Karpas-422 (cell line): Measurements from ENCODE around the gene CTNNBIP1. TPM values are rescaled to one million over a fixed set of nuclear protein-coding genes. Genes with fewer than 3 reads are reported as not detected.

Experiments used
- DNase-seq: peaks from one replicate; pipeline ENCODE4 v3.0.0-alpha.2; 2015
- H2AFZ ChIP-seq: fragments of 200-600 bp; sonication (generic); 2 replicates; pipeline ENCODE4 v1.6.1; 2014; ENCODE audit warnings: antibody characterized with exemption, low read length, mixed read lengths
- H3K27ac ChIP-seq: fragments of 200-600 bp; sonication (generic); 2 replicates; pipeline ENCODE4 v1.5.1; 2014; ENCODE audit warnings: mild to moderate bottlenecking, low read length, moderate library complexity
- H3K27me3 ChIP-seq: fragments of 200-600 bp; sonication (generic); 2 replicates; pipeline ENCODE4 v1.6.1; 2014; ENCODE audit warnings: low read length, mixed read lengths
- H3K36me3 ChIP-seq: fragments of 200-600 bp; sonication (generic); 2 replicates; pipeline ENCODE4 v1.6.1; 2014; ENCODE audit warnings: low read length, mixed read lengths; ENCODE audit not compliant: insufficient read depth
- H3K4me1 ChIP-seq: fragments of 200-600 bp; sonication (generic); 2 replicates; pipeline ENCODE4 v1.6.1; 2014; ENCODE audit warnings: mild to moderate bottlenecking, low read length, mixed read lengths
- H3K4me2 ChIP-seq: fragments of 200-600 bp; sonication (generic); 2 replicates; pipeline ENCODE4 v1.6.1; 2014; ENCODE audit warnings: low read length, low read depth, mild to moderate bottlenecking; ENCODE audit not compliant: poor library complexity, severe bottlenecking
- H3K4me3 ChIP-seq: fragments of 200-600 bp; sonication (generic); 2 replicates; pipeline ENCODE4 v1.5.1; 2014; ENCODE audit warnings: mild to moderate bottlenecking, antibody characterized with exemption, low read length, mixed read lengths
- H3K79me2 ChIP-seq: fragments of 200-600 bp; sonication (generic); 2 replicates; pipeline ENCODE4 v1.6.1; 2014; ENCODE audit warnings: mild to moderate bottlenecking, low read length, mixed read lengths
- H3K9ac ChIP-seq: fragments of 200-600 bp; sonication (generic); 2 replicates; pipeline ENCODE4 v1.6.0; 2014; ENCODE audit warnings: low read length
- H3K9me2 ChIP-seq: fragments of 200-600 bp; sonication (generic), shearing (Covaris generic); replicated peaks from 2 replicates; pipeline ENCODE4 v1.6.0; 2014; ENCODE audit warnings: mild to moderate bottlenecking, low read length, moderate library complexity; ENCODE audit not compliant: insufficient read depth
- H3K9me3 ChIP-seq: fragments of 300-700, 200-600 bp; sonication (generic); 2 replicates; pipeline ENCODE4 v1.6.1; 2014; ENCODE audit warnings: low read length, mixed read lengths
- H4K20me1 ChIP-seq: fragments of 200-600 bp; sonication (generic); 2 replicates; pipeline ENCODE4 v1.6.1; 2014; ENCODE audit warnings: mild to moderate bottlenecking, antibody characterized with exemption, low read length, low read depth; ENCODE audit not compliant: insufficient read depth
- total RNA-seq: library from RNA; depleted of rRNA; stranded (reverse); fragments of >200 nt; shearing (Covaris generic); gene quantifications from 2 replicates; pipeline ENCODE4 v1.2.3, GENCODE V29; 2014; ENCODE audit warnings: low replicate concordance

Gene CTNNBIP1
- total RNA-seq, 1 experiment from 2014 or later: 4.2 TPM

DNA sequence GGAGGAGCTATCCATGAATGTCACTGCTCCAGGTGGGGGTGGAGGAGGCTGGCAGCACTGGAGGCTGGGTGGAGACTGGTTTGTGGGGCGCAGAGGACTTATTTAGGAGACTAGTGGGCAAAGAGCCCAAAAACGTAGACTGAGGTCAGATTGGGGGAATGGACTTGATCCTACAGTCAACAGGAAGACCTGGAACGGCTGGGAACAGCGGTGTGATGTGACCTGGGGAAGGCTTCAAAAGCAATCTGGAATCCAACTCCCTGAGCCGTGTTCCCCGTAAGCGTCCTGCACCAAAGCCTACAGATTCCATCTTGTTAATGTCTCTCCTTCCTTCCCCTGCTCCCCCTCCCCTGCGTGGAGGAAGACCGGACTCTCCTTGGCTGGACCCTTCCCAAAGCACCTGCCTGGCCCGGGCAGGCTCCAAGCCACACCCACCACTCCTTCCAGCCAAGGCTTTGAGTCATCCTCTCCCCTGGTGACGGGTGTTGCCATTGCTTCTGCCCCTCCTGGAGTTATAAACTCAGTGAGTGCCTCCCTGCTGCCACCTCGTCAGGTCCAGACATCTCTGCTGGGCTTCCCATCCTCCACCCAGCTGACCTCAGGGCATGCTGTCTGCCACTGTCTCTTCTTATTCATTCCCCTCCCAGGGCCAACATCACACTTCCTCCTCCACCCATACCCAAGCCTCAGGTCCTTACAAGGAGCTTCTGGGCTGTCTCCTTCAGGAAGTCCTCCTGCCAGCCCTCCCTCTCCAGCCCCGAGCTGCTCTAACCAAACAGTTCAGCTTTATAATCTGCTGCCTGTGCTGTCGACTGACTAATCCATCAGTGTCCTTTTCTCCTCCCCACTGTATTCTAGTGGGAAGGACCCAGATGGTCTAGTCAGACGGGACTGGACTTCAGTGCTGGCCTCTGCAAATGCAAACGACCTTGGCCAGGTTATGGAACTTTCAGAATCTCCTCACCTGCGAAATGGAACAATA lies 84.7 kb downstream of the CTNNBIP1 start:
- no peak overlapping the region for H3K9ac ChIP-seq
- H3K27ac ChIP-seq: no peak overlapping the region
- H3K4me3 ChIP-seq: no peak overlapping the region
- DNase-seq: peak; percentile 45
- no peaks in the 10 kb centered on the region for H3K9me3 ChIP-seq
- no peak overlapping the region for H3K4me2 ChIP-seq
- H3K79me2 ChIP-seq: peaks cover 28% of the 10 kb centered on the region
- no peaks in the 10 kb centered on the region; the same call in 1 of the 2 replicates for H3K36me3 ChIP-seq
- H3K9me2 ChIP-seq: no peaks in the 10 kb centered on the region
- H3K27me3 ChIP-seq: no peaks in the 10 kb centered on the region
- peaks cover 19% of the 10 kb centered on the region for H4K20me1 ChIP-seq
- H3K4me1 ChIP-seq: peaks cover 38% of the 10 kb centered on the region
- no peak overlapping the region for H2AFZ ChIP-seq

DNA sequence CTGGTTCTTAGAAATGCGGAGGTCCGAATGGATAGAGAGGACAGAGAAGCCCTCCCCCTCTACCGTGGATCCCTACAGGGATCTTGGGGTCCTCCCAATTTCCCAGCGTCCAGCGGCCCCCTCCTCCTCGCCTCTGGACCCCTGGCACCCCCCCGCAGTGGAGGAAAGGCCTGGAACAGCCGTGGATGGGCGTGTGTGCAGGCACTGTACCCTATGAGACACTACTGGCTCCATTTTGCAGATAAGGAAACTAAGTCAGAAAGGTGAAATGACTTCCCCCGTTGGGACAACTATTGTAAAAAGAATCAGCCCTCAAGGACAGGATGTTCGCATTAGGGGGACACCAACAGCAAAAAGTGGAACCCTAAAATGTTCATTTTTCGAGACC lies 85.4 kb downstream of the CTNNBIP1 start:
- no peaks in the 10 kb centered on the region for H3K27me3 ChIP-seq
- H3K4me3 ChIP-seq: peak overlapping the region; percentile 72
- DNase-seq: no peak
- peak overlapping the region; percentile 89 for H3K4me2 ChIP-seq
- H4K20me1 ChIP-seq: peaks cover 19% of the 10 kb centered on the region
- H3K4me1 ChIP-seq: peaks cover 45% of the 10 kb centered on the region
- H3K9me3 ChIP-seq: no peaks in the 10 kb centered on the region
- no peaks in the 10 kb centered on the region; the same call in 1 of the 2 replicates for H3K36me3 ChIP-seq
- no peak overlapping the region for H2AFZ ChIP-seq
- H3K9ac ChIP-seq: peak overlapping the region; percentile 73; the same call in 1 of the 2 replicates
- H3K27ac ChIP-seq: no peak overlapping the region
- no peaks in the 10 kb centered on the region for H3K9me2 ChIP-seq
- peaks cover 35% of the 10 kb centered on the region for H3K79me2 ChIP-seq

DNA sequence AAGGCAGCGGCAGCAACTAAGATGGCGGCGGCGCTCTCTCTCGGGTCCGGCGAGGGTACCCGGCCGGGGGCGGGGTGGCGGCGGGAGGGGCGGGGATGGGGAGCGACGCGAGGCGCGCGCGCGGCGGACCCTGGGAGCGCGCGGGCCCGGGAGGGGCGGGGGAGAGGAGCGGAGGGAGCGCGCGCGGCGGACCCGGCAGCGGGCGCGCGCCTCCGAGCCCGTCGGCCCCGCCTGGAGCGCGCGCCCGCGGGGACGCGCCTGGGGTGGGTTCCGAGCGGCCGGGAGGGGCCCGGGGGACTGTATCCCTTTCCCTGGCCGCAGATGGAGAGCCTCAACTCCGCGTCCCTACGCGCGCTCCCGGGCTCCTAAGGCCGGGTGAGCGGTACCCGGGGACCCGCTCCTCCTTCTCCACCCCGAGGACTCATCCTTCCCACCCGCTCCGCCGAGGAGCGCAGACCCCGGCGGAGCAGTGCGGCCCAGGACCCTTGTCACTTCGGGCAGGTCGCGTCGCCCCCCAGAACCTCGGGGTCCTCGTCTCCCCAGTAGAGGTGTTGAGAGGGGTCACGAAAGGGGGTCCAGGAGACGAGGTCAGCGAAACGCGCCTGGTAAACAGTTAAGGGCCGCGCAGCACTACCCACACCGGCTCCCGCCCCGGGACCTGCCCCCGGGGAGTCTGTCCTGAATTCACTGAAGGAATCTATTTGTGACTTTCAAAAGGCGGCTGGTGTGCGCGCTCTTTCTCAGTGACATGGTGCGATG lies 85.9 kb downstream of the CTNNBIP1 start, which contains the start of gene CLSTN1:
Gene CLSTN1, minus strand, starts transcription at position 23 of the 759 bp plus-strand sequence. CDS start 232 bp downstream, outside the sequence.
- Histone ChIP-seq H3K4me2 (peak within 1 kb of the TSS; percentile 89), H3K9me3 (no peaks in the 10 kb centered on the region), H3K4me1 (peaks cover 50% of the 10 kb centered on the region), H3K27me3 (no peaks in the 10 kb centered on the region), H3K27ac (peak within 1 kb of the TSS; percentile 24; the same call in 1 of the 2 replicates), H3K79me2 (peaks cover 41% of the 10 kb centered on the region), H3K9ac (peak within 1 kb of the TSS; percentile 94), H3K9me2 (no peaks in the 10 kb centered on the region), H3K36me3 (no peaks in the 10 kb centered on the region; the same call in 1 of the 2 replicates), H3K4me3 (peak within 1 kb of the TSS; percentile 94), H4K20me1 (peaks cover 19% of the 10 kb centered on the region), H2AFZ (peak within 1 kb of the TSS; percentile 99)
- peak; percentile 96 for DNase-seq

DNA sequence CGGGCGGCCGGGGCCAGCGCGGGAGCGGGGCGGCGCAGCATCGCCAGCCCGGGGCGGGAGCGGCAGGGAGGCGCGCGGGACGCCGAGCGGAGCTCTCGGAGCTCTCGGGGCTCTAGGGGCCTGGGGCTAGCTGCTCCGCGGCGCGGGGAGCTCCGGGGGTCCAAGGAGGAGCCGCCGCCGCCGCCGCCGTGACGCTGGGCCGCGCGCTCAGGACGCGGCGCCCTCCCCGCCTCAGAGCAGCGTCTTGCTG lies 86.5 kb downstream of the CTNNBIP1 start:
- H3K4me1 ChIP-seq: peaks cover 52% of the 10 kb centered on the region
- no peaks in the 10 kb centered on the region for H3K9me3 ChIP-seq
- peak overlapping the region; percentile 94; the same call in 1 of the 2 replicates for H3K4me3 ChIP-seq
- peaks cover 19% of the 10 kb centered on the region for H4K20me1 ChIP-seq
- H3K79me2 ChIP-seq: peaks cover 46% of the 10 kb centered on the region
- no peaks in the 10 kb centered on the region for H3K27me3 ChIP-seq
- peak overlapping the region; percentile 94 for H3K9ac ChIP-seq
- H2AFZ ChIP-seq: no peak overlapping the region
- DNase-seq: no peak
- peak overlapping the region; percentile 82 for H3K4me2 ChIP-seq
- no peaks in the 10 kb centered on the region for H3K9me2 ChIP-seq
- no peak overlapping the region for H3K27ac ChIP-seq
- H3K36me3 ChIP-seq: no peaks in the 10 kb centered on the region; the same call in 1 of the 2 replicates

DNA sequence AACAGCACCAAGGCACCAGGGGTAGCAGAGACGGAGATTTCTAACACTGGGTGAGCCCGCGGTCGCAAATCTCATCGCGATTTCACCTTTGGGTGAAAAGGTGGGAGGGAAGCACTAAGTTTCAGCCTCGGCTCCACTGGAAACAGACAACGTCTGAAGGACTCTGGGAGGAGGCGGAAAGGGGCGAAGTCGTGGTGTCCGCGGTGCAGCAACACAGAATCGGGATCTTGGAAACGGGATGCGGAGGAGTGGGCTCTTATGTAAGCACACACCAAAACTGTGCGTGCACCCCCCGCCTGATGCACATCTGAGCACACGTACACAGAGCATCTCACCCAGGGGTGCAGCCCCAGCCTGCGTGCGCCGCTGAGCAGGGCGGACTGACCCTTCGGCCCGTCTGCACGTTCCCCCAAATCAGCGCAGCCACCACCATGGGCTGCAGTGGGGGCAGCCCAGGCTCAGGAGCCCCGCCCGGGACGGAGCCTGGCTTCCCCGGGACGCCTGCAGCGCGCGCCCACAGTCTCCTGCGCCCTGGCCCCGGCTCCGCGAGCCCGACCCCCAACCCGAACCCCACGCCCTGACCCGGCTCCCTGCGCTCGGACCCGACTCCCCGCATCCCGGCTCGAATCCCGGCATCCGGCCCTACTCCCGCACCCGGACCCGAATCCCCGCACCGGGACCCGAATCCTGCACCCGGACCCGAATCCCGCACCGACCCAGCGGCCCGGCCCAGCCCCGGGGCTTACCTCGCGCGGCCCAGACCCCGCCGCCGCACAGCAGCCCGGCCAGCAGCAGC lies 87.0 kb downstream of the CTNNBIP1 start:
- Histone ChIP-seq H3K36me3 (no peaks in the 10 kb centered on the region; the same call in 1 of the 2 replicates), H4K20me1 (peaks cover 19% of the 10 kb centered on the region), H3K9me3 (no peaks in the 10 kb centered on the region), H2AFZ (no peak overlapping the region), H3K4me2 (peak overlapping the region; percentile 82), H3K27me3 (no peaks in the 10 kb centered on the region), H3K4me3 (peak overlapping the region; percentile 94), H3K4me1 (peaks cover 52% of the 10 kb centered on the region), H3K27ac (peak overlapping the region; percentile 24; the same call in 1 of the 2 replicates), H3K9ac (peak overlapping the region; percentile 94), H3K79me2 (peaks cover 51% of the 10 kb centered on the region), H3K9me2 (no peaks in the 10 kb centered on the region)
- DNase-seq: peak; percentile 77

DNA sequence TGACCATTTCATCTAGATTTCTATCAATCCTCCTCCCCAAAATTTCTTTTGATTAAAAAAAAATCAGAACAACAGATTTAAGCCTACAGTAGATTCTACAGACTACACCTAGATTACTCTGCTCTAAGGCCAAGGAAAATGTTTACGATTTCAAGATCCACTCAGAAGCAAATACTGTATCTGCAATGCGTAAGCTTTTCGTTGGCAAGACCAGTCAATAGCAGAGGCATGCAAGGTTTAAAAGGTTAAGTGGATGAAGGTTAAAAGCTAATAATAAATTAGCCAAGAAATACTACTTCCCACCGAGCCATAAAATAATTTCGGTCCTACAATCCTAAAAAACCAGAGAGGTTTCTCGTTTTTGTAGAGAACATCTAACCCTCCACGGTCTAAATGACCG lies 87.6 kb downstream of the CTNNBIP1 start:
- no peaks in the 10 kb centered on the region for H3K27me3 ChIP-seq
- peak overlapping the region; percentile 94 for H3K4me3 ChIP-seq
- H2AFZ ChIP-seq: no peak overlapping the region
- H4K20me1 ChIP-seq: peaks cover 19% of the 10 kb centered on the region
- H3K79me2 ChIP-seq: peaks cover 57% of the 10 kb centered on the region
- H3K4me2 ChIP-seq: peak overlapping the region; percentile 82
- H3K9me3 ChIP-seq: no peaks in the 10 kb centered on the region
- no peaks in the 10 kb centered on the region; the same call in 1 of the 2 replicates for H3K36me3 ChIP-seq
- peak overlapping the region; percentile 24; the same call in 1 of the 2 replicates for H3K27ac ChIP-seq
- DNase-seq: peak; percentile 45
- H3K9me2 ChIP-seq: no peaks in the 10 kb centered on the region
- peaks cover 52% of the 10 kb centered on the region for H3K4me1 ChIP-seq
- H3K9ac ChIP-seq: peak overlapping the region; percentile 94

DNA sequence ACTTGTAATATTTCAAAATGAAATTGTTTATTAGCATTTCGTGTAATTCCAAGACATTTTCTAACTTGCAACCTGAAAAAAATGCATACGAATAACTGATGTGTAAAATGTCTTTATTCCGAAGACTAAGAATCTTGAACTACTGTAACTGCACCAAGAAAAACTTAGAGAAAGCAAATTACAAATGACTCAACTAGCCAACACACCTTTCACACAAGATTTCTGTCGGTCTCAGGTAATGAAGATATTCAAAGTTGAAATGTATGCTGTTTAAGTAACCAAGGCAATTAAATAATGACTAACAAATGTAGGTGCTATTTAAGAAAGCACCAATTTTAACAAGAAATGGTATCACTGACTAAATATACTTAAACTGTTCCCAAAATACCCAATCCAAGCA lies 88.4 kb downstream of the CTNNBIP1 start:
- Histone ChIP-seq H3K9me3 (no peaks in the 10 kb centered on the region), H3K27ac (peak overlapping the region; percentile 32; the same call in 1 of the 2 replicates), H3K79me2 (peaks cover 65% of the 10 kb centered on the region), H3K36me3 (no peaks in the 10 kb centered on the region; the same call in 1 of the 2 replicates), H3K27me3 (no peaks in the 10 kb centered on the region), H3K4me3 (peak overlapping the region; percentile 94), H3K9ac (peak overlapping the region; percentile 94), H3K4me1 (peaks cover 52% of the 10 kb centered on the region), H2AFZ (no peak overlapping the region), H4K20me1 (peaks cover 19% of the 10 kb centered on the region), H3K4me2 (peak overlapping the region; percentile 82), H3K9me2 (no peaks in the 10 kb centered on the region)
- DNase-seq: peak; percentile 52
